Astrocyte of the cerebellum (primary cell): ENCODE measurements around the gene SGPP2.
A peak's percentile ranks its signal among the peaks of the same experiment; 100 is the strongest.

Experiments
- DNase-seq: peaks from one replicate; pipeline ENCODE4 v3.0.0-alpha.2; 2011; ENCODE audit warnings: low read depth
- H3K4me3 ChIP-seq: 2 replicates; pipeline ENCODE4 v1.5.1; 2011; ENCODE audit warnings: mild to moderate bottlenecking, low read depth, low read length, moderate library complexity
- CTCF ChIP-seq: IDR thresholded peaks from 2 replicates; pipeline ENCODE4 v1.5.1; 2012; ENCODE audit warnings: low read length, low read depth, moderate library complexity, mild to moderate bottlenecking; ENCODE audit errors: missing control alignments
- in situ Hi-C: cut with HindIII; loops from 2 replicates; pipeline ENCODE4 v1.10.0; 2017; ENCODE audit warnings: low sequenced_read_pairs

The SGPP2 gene

DNA sequence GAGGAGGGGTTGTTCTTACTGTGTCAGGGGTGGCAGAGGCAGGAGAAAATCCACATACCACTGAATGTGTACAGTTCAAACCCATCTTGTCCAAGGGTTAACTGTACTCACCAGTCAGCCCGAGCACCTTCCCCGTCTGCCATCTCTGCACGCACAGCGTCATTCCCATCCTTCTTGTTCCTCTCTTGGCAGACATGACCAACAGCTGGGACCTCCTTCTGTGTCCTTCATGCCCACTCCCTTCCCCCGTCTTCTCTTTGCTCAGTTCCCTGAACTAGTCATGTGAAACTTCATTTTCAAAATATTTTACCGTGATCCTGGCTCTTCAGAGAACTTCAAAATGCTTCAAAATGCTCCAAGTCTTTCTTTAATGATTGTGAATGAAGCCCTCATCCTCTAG lies 139.6 kb downstream of the SGPP2 start:
- no peak for DNase-seq
- TF ChIP-seq CTCF, result no peak
- no peak overlapping the region for H3K4me3 ChIP-seq
- in situ Hi-C loops, result no loop called here

- no peak for TF ChIP-seq CTCF
- H3K4me3 ChIP-seq, result no peak overlapping the region
- in situ Hi-C loops, result no loop called here
- DNase-seq, result no peak
These were observed 141.9 kb downstream of the SGPP2 start for GRCh38 chr2:222566229-222566628.

- H3K4me3 ChIP-seq, result no peak overlapping the region
- in situ Hi-C loops, result no loop called here
- TF ChIP-seq CTCF, result no peak
- DNase-seq, result peak; percentile 81
These were observed 144.5 kb downstream of the SGPP2 start for GRCh38 chr2:222568865-222569264.

GRCh38 chr2:222569826-222570225 lies 145.5 kb downstream of the SGPP2 start:
- no peak for DNase-seq
- in situ Hi-C loops, result loop anchor here (5.0 kb wide), 1 partner anchor 37 kb away; no protein-coding TSS in a partner anchor

DNA sequence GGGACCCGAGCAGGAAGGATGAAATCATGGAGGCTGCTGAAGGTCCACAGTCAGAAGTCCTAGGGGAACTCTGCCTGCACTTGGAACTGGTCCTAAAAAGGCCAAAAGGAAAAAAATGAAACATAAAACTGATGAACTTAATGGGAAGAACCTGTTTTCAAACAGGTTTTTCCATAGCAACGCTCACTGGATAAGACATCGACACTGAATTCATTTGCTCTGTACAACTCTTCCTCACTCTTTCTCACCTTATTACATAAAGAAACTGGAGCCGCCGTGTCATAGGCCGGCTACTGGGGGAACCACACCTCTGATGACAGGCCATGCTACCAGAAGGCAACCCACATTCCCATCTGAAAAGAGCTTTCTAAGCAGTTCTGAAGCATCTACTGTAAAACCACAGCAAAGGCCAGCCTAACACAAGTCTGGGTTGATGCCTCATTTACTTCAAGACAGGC lies 147.9 kb downstream of the SGPP2 start:
- no peak for DNase-seq
- TF ChIP-seq CTCF, result no peak
- no peak overlapping the region for H3K4me3 ChIP-seq
- in situ Hi-C loops, result loop anchor here (5.0 kb wide), 1 partner anchor 35 kb away; no protein-coding TSS in a partner anchor

More at GRCh38 chr2:222569826-222570225, 145.5 kb downstream of the SGPP2 start:
- no peak for TF ChIP-seq CTCF
- H3K4me3 ChIP-seq, result no peak overlapping the region

DNA sequence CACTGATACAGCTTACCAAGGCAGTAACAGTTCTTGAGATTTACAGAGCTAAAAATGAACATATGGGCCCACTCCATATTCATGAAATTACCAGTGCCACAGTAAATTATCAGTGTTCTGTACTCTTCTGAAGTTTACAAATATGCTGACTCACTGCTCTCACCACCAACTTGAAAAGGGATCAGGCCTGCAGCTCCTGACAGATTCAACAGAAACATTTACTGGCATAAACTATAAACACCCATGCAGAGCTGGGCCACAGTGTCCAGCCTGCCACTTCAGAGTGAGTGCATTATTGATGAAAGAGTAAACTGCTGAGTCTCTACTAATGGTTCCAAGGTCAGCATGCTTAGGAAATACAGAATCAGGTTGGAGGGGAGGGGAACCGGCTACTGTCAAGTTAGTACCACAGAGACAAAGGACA lies 148.4 kb downstream of the SGPP2 start:
- H3K4me3 ChIP-seq, result no peak overlapping the region
- DNase-seq, result no peak
- no peak for TF ChIP-seq CTCF
- in situ Hi-C loops, result loop anchor here (5.0 kb wide), 1 partner anchor 35 kb away; no protein-coding TSS in a partner anchor
